HG02981 (cell line): ENCODE data around the gene NR2E3.
"Not testable (repeated sequence)": the region's sequence is repeated elsewhere in the genome, so short reads cannot be mapped to it uniquely, and the experiment has no call there.

Experiments used
- ATAC-seq: cut with Tn5 transposase; IDR thresholded peaks from one replicate; pipeline ENCODE4 v1.9.1; 2021; ENCODE audit warnings: mild to moderate bottlenecking, moderate library complexity; ENCODE audit not compliant: unreplicated experiment

Gene NR2E3

GRCh38 chr15:71813723-71814470, 3.5 kb downstream of the NR2E3 start:
- no peak for ATAC-seq

- ATAC-seq = no peak
Observed at GRCh38 chr15:71815301-71815700, 4.9 kb downstream of the NR2E3 start.

- no peak for ATAC-seq
Observed at GRCh38 chr15:71817351-71817750, 7.0 kb downstream of the NR2E3 start.

- ATAC-seq = no peak
Observed at GRCh38 chr15:71820127-71820526, 9.8 kb downstream of the NR2E3 start.

- no peak for ATAC-seq
Observed at GRCh38 chr15:71821547-71822129, 11.3 kb downstream of the NR2E3 start.

GRCh38 chr15:71822890-71823630, 12.7 kb downstream of the NR2E3 start:
- ATAC-seq = no peak

- no peak for ATAC-seq
Observed at GRCh38 chr15:71823801-71824200, 13.4 kb downstream of the NR2E3 start.

GRCh38 chr15:71825021-71825730, 14.8 kb downstream of the NR2E3 start:
- no peak for ATAC-seq

- ATAC-seq = no peak
Observed at GRCh38 chr15:71826196-71826595, 15.8 kb downstream of the NR2E3 start.

- ATAC-seq = no peak
Observed at GRCh38 chr15:71830981-71831380, 20.6 kb downstream of the NR2E3 start.

- ATAC-seq = no peak
Observed at GRCh38 chr15:71841563-71841962, 31.2 kb downstream of the NR2E3 start.

GRCh38 chr15:71844916-71845315, 34.6 kb downstream of the NR2E3 start:
- no peak for ATAC-seq

GRCh38 chr15:71853543-71853942, 43.2 kb downstream of the NR2E3 start:
- ATAC-seq = no peak

- ATAC-seq = not testable (repeated sequence)
Observed at GRCh38 chr15:71858232-71858631, 47.9 kb downstream of the NR2E3 start.
